SK-N-SH (cell line): ENCODE data around the gene CERCAM. TPM values are rescaled to one million over a fixed set of nuclear protein-coding genes. Genes with fewer than 3 reads are reported as not detected.
A peak's percentile ranks its signal among the peaks of the same experiment; 100 is the strongest.

Source experiments
- CTCF ChIP-seq: fragments of 200-600 bp; sonication (generic); IDR thresholded peaks from 2 replicates; pipeline ENCODE4 v1.6.1; 2017; ENCODE audit warnings: antibody characterized with exemption, mild to moderate bottlenecking, moderate library complexity
- ELF1 ChIP-seq: IDR thresholded peaks from 2 replicates; pipeline ENCODE4 v1.4.0; 2012
- EP300 ChIP-seq, 2 experiments: IDR thresholded peaks; 2 replicates each; pipeline versions ENCODE4 v1.4.0 to v1.6.1; 2012; ENCODE audit warnings: borderline replicate concordance in 1 of 2, low read depth in 1 of 2, low read length in 1 of 2
- EZH2phosphoT487 ChIP-seq: fragments of 200-600 bp; sonication (generic); IDR thresholded peaks from 2 replicates; pipeline ENCODE4 v1.6.1; 2017; ENCODE audit warnings: low read depth, mixed run types, mild to moderate bottlenecking, antibody characterized with exemption, moderate library complexity, borderline replicate concordance
- FOXM1 ChIP-seq: IDR thresholded peaks from 2 replicates; pipeline ENCODE4 v1.4.0; 2012; ENCODE audit warnings: low read depth, mild to moderate bottlenecking
- GATA2 ChIP-seq: sonication (generic); formaldehyde crosslinking; IDR thresholded peaks from 2 replicates; pipeline ENCODE4 v1.5.0; 2020; ENCODE audit warnings: mild to moderate bottlenecking, missing genetic modification reagents
- NFIC ChIP-seq: IDR thresholded peaks from 2 replicates; pipeline ENCODE4 v1.4.0; 2012; ENCODE audit warnings: borderline replicate concordance
- PBX3 ChIP-seq: IDR thresholded peaks from 2 replicates; pipeline ENCODE4; 2012
- RCOR1 ChIP-seq: fragments of 150-350 bp; IDR thresholded peaks from 2 replicates; pipeline ENCODE4 v1.6.1; 2017; ENCODE audit warnings: antibody characterized with exemption, low read length
- RFX5 ChIP-seq: IDR thresholded peaks from 2 replicates; pipeline ENCODE4 v1.6.1; 2012; ENCODE audit warnings: mild to moderate bottlenecking, improper control_type of control experiment, low read length
- SMC3 ChIP-seq: IDR thresholded peaks from 2 replicates; pipeline ENCODE4 v1.6.1; 2012; ENCODE audit warnings: low read depth, low read length, improper control_type of control experiment
- TAF1 ChIP-seq: IDR thresholded peaks from 2 replicates; pipeline ENCODE4 v1.6.1; 2012; ENCODE audit warnings: low read depth, mild to moderate bottlenecking, low read length, moderate library complexity, borderline replicate concordance
- USF1 ChIP-seq: IDR thresholded peaks from 2 replicates; pipeline ENCODE4 v1.4.0; 2012; ENCODE audit warnings: low read depth, borderline replicate concordance
- USF2 ChIP-seq: fragments of 150-350 bp; IDR thresholded peaks from 2 replicates; pipeline ENCODE4 v1.6.1; 2017; ENCODE audit warnings: antibody characterized with exemption, low read length, low read depth, borderline replicate concordance
- ZBTB33 ChIP-seq: IDR thresholded peaks from 2 replicates; pipeline ENCODE4 v1.4.0; 2012; ENCODE audit warnings: low read depth, borderline replicate concordance
- polyA plus RNA-seq, 3 experiments: library from polyadenylated mRNA; depleted of rRNA; stranded (reverse); fragments of >200 nt; gene quantifications; 2 replicates each; pipeline ENCODE4 v1.2.3, GENCODE V29; 2012

CERCAM gene
- polyA plus RNA-seq, 1 of the 3 experiments (the other 2 are of a cell fraction), result 131 TPM

- TF ChIP-seq TAF1 (peak; percentile 55; the same call in 1 of the 2 replicates), SMC3 (no peak), EP300 (IDR thresholded peaks at IDR 0.05; ENCODE audit: borderline replicate concordance in 1 of 2, low read depth in 1 of 2, low read length in 1 of 2) (0 out of 4 replicates have a peak, but pooled peaks of 1 of the 2 experiments have one; percentile 6), EZH2phosphoT487 (no peak), GATA2 (CRISPR knock-in tag) (no peak), USF2 (no peak), USF1 (peak; percentile 61; the same call in 1 of the 2 replicates), PBX3 (no peak), NFIC (no peak), CTCF (no peak), RCOR1 (no peak), ELF1 (peak; percentile 78), FOXM1 (peak; percentile 24; the same call in 1 of the 2 replicates), RFX5 (peak; percentile 60; the same call in 1 of the 2 replicates), ZBTB33 (no peak)
These were observed 35.4 kb downstream of the CERCAM start, which contains the start of gene ODF2 (continued) for GRCh38 chr9:128455849-128456612.
